GM12892 (cell line): ENCODE results near the gene SPESP1.

Experiments used
- POLR2A ChIP-seq: IDR thresholded peaks from 2 replicates; pipeline ENCODE4 v1.6.1; 2011; ENCODE audit warnings: low read depth, low read length, control low read depth
- POLR2AphosphoS5 ChIP-seq: IDR thresholded peaks from 2 replicates; pipeline ENCODE4 v1.6.1; 2011; ENCODE audit warnings: low read depth, low read length, control low read depth
- TAF1 ChIP-seq: IDR thresholded peaks from 2 replicates; pipeline ENCODE4 v1.6.1; 2011; ENCODE audit warnings: low read depth, mild to moderate bottlenecking, control low read depth, low read length, borderline replicate concordance

DNA sequence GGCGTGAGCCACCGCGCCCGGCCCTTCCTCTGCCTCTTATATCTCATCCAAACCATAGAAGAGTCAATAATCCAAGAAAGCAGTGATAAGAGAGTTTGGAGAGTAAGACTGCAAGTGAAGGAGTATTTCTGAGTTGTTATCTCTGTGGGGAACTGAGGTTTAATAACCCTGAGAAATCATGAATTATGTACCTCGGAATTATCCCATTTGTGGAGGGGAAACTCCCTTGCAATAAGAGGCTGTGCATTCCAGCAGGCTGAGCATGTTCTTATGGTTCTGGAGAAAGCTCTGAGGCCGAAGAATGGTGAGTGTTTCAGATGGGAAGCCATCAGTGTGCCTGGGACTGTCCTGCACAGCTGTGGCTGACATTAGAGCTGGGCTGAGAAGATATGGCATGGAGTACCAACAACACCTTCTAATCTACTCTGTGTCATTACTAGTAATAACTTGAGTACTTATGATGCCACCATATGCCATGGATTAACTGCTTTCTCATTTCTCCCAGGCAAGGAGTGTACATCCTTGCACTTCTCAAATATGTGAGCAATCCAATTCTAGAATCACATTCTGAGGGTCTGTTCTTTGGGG, 52.7 kb downstream of the SPESP1 start:
- TF ChIP-seq POLR2A (no peak), POLR2AphosphoS5 (no peak), TAF1 (no peak)
